LNCaP clone FGC (cell line): ENCODE measurements around the gene RPS5.

Experiments used
- DNase-seq: peaks from one replicate; pipeline ENCODE4 v3.0.0-alpha.2; 2011; ENCODE audit warnings: low read depth
- H3K4me3 ChIP-seq: 2 replicates; pipeline ENCODE4 v1.5.1; 2011; ENCODE audit warnings: mild to moderate bottlenecking, low read depth, low read length, control low read depth
- TF ChIP-seq, protein P1 (sequence below): IDR thresholded peaks from 2 replicates; pipeline ENCODE4 v1.5.1; 2012; ENCODE audit warnings: mild to moderate bottlenecking; ENCODE audit not compliant: control insufficient read depth, insufficient read depth; ENCODE audit errors: extremely low read depth

RPS5 gene

GRCh38 chr19:58361900-58362271 is 25.2 kb upstream of the RPS5 start:
- TF ChIP-seq, protein P1, sequence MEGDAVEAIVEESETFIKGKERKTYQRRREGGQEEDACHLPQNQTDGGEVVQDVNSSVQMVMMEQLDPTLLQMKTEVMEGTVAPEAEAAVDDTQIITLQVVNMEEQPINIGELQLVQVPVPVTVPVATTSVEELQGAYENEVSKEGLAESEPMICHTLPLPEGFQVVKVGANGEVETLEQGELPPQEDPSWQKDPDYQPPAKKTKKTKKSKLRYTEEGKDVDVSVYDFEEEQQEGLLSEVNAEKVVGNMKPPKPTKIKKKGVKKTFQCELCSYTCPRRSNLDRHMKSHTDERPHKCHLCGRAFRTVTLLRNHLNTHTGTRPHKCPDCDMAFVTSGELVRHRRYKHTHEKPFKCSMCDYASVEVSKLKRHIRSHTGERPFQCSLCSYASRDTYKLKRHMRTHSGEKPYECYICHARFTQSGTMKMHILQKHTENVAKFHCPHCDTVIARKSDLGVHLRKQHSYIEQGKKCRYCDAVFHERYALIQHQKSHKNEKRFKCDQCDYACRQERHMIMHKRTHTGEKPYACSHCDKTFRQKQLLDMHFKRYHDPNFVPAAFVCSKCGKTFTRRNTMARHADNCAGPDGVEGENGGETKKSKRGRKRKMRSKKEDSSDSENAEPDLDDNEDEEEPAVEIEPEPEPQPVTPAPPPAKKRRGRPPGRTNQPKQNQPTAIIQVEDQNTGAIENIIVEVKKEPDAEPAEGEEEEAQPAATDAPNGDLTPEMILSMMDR, result no peak
- peak overlapping the region; percentile 71 for H3K4me3 ChIP-seq
- DNase-seq, result no peak

DNA sequence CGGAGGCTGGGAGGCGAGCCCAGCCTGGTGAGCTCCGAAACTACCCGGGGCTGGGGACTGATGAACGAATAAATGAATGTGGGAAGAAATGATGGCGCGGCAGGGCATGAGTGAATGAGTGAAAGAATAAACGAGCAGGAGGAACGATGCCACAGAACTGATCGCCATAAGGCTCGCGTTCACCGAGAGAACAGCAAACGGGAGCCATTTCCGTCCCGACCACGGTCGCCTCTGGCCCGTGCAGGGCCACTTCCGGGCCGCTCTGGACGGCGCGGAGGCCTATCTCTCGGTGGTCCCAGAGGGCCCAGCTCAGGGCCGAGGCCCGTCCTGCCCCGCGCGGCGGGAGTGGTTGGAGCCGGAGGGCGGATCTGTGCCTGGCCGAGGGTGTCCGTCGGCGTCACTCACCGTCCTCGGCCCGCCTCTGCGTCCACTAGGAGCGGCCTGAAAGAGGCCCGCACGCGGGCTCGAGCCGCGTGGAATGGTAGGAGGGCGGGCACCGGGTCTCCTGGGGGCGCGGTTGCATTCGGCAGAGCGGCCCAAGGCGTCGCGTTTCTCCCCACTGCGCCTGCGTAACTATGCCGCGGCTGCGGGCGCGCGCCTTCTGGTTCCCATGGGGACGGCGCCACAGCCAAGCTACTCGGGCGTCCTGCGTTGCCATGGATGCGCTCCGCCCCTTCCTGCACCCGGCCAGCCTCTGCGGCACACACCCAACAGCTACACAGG is 24.6 kb upstream of the RPS5 start, which contains the start of gene ZNF497:
Gene ZNF497, minus strand, starts transcription at position 480 of the 723 bp plus-strand sequence. CDS start 5,116 bp downstream, outside the sequence.
- peak within 1 kb of the TSS; percentile 71 for H3K4me3 ChIP-seq
- peak; percentile 86 for DNase-seq

DNA sequence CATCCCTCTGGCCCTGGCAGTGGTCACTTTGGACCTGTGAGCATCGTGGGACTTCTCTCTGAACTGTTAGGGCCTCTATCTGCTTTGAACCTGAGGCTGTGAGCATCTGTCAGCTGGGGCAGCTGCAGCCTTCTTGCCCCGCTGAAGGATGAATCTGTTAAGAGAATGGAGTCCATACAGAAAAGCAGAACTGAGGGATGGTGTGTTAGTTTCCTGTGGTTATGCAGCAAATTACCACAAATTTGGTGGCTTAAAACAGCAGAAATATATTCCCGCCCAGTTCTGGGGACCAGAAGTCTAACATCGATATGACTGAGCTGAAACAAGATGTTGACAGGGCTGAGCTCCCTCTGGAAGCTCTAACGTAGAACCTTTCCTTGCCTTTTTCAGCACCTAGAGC is 22.9 kb upstream of the RPS5 start:
- TF ChIP-seq, protein P1, result no peak
- no peak overlapping the region for H3K4me3 ChIP-seq
- no peak for DNase-seq

More for the DNA sequence above, 24.6 kb upstream of the RPS5 start, which contains the start of gene ZNF497:
- TF ChIP-seq, protein P1, result no peak

DNA sequence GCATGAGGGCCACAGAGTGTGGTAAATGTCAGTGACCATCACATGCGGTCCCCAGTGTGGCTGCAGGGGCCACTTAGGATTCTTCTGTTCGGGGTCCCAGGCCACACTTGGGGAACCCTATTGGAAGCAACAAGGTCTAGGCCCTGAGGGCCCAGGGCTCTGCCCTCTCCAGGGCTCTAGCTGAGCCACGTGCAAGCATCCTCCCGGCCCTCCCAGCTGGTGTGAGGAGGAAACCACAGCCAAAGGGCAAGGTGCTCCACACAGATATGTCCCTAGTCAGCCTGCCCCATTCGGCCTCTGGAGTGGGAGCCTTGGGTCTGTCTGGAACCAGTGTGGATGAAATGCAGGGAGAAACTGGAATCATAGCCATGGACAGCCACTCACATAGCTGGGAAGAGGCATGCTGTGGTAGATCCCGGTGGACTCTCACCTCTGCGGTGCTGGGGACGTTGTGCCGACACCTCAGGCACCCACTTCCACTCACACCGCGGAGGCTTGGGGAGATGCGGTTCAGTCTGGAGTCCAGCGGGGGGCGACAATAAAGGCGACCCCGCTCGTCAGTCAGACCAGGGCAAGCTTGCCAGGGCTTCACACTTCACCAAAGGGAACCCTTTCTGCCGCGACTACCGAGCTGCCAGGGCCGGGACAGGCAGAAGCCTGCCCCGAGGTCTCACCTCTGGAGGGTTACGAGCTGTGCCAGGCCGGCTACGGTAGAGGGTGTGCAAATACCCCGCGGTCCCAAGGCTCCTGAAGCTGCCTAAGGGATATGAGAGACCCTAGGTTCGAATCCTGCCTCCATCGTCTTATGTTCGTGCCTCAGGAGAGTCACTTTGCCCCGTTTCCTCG is 20.3 kb upstream of the RPS5 start:
- H3K4me3 ChIP-seq, result no peak overlapping the region
- TF ChIP-seq, protein P1, result no peak
- no peak for DNase-seq

- H3K4me3 ChIP-seq, result no peak overlapping the region
- no peak for DNase-seq
Observed at GRCh38 chr19:58367698-58368454, 19.2 kb upstream of the RPS5 start.

GRCh38 chr19:58368561-58369360 is 18.3 kb upstream of the RPS5 start:
- H3K4me3 ChIP-seq, result no peak overlapping the region
- DNase-seq, result no peak
- TF ChIP-seq, protein P1, result no peak

More at GRCh38 chr19:58367698-58368454, 19.2 kb upstream of the RPS5 start:
- TF ChIP-seq, protein P1, result no peak
